Measurements from ENCODE around the gene SUPT6H. TPM values are rescaled to one million over a fixed set of nuclear protein-coding genes. Genes with fewer than 3 reads are reported as not detected.

SUPT6H gene
- total RNA-seq, 5 donors from 2014 or later (not counting 1 experiment from before 2014, with no cell fraction given), result 89.2 to 129 (median 95.7) TPM

DNA sequence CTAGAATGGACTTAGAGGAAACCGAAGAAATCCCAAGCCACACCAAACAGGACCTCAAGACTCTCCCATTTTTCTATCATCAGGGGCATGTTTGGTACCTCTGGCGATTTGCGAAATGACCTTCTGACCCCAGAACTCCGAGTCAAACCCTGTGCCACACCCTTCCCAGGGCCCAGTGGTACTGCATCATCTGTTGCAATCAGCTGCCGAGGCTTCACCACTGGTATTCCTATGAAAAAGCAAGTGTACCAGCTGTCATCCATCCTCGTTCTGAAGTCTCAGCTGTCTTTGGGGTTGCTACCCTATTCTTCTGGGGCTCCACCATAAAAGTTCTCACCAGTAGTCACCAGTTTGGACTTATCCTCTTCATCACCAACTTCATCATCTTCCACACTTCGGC is 45.7 kb upstream of the SUPT6H start:
- WGBS (ENCODE audit: insufficient coverage), result 94% methylated on average over 6 of the region's 7 CpGs
- H3K9me3 Mint-ChIP-seq, result no peaks in the 10 kb centered on the region
- no peaks in the 10 kb centered on the region for H3K27me3 Mint-ChIP-seq
- Histone ChIP-seq H3K9me3 (no peaks in the 10 kb centered on the region), H3K27ac (ENCODE audit: low read length) (no peak overlapping the region), H3K4me1 (ENCODE audit: control insufficient read depth in 1 of 2, extremely low read depth in 1 of 2, insufficient read depth in 2 of 2, low read length in 2 of 2) (no peaks in the 10 kb centered on the region), H3K4me3 (ENCODE audit: control insufficient read depth in 1 of 2, extremely low read depth in 1 of 2, low read length in 1 of 2) (no peak overlapping the region), H3K36me3 (ENCODE audit: control insufficient read depth in 2 of 2, extremely low read depth in 1 of 2, insufficient read depth in 1 of 2, low read length in 1 of 2) (peaks cover 27 to 72% of the 10 kb centered on the region in 2 donors), H3K27me3 (replicated peaks in 1 of 2; ENCODE audit: control insufficient read depth in 2 of 2, extremely low read depth in 1 of 2, insufficient read depth in 2 of 2, low read length in 1 of 2) (no peaks in the 10 kb centered on the region)
- H3K4me3 Mint-ChIP-seq, result no peak overlapping the region
- DNase-seq (no peak), ATAC-seq (replicated peaks in 1 of 4) (no peak)
- ChIA-PET CTCF (interaction anchor here in 1 of 2 donors (0.5 to 0.6 kb wide), 2 partner anchors 110 to 225 kb away, joined by 3 read pairs; partner anchors contain the start of gene TLCD1), POLR2A (interaction anchor here (0.6 kb wide), 2 partner anchors 20 to 63 kb away, joined by 3 read pairs; no protein-coding TSS in a partner anchor)
- H3K36me3 Mint-ChIP-seq, result peaks cover 51% of the 10 kb centered on the region
- no peak overlapping the region for H3K27ac Mint-ChIP-seq
- H3K4me1 Mint-ChIP-seq, result peaks cover 4 to 9% (median 8%) of the 10 kb centered on the region in 3 donors

DNA sequence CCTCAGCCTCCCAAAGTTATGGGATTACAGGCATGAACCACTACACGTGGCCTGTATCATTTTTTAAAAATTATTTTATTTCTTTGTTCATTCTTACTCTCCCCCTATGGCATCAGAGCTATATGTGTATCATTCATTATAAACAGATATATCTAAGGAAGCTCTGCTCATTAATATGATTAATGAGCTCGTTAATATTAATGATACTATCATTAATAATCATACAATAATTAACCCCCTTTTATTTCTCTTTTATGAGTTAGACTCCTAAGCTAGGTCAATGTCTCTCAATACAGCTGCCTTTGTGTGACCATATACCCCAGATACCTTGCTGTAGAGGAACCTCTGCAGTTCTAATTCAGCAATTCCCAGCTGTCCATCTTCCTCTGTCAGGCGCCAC is 43.5 kb upstream of the SUPT6H start:
- Histone ChIP-seq H3K9me3 (no peaks in the 10 kb centered on the region), H3K27ac (ENCODE audit: low read length) (no peak overlapping the region), H3K4me1 (ENCODE audit: control insufficient read depth in 1 of 2, extremely low read depth in 1 of 2, insufficient read depth in 2 of 2, low read length in 2 of 2) (no peaks in the 10 kb centered on the region), H3K27me3 (replicated peaks in 1 of 2; ENCODE audit: control insufficient read depth in 2 of 2, extremely low read depth in 1 of 2, insufficient read depth in 2 of 2, low read length in 1 of 2) (no peaks in the 10 kb centered on the region), H3K36me3 (ENCODE audit: control insufficient read depth in 2 of 2, extremely low read depth in 1 of 2, insufficient read depth in 1 of 2, low read length in 1 of 2) (peaks cover 27 to 91% of the 10 kb centered on the region in 2 donors), H3K4me3 (ENCODE audit: control insufficient read depth in 1 of 2, extremely low read depth in 1 of 2, low read length in 1 of 2) (no peak overlapping the region)
- no CpG with 5 or more reads among the region's 3 CpGs for WGBS (ENCODE audit: insufficient coverage)
- DNase-seq (no peak), ATAC-seq (replicated peaks in 1 of 4) (no peak)
- H3K27me3 Mint-ChIP-seq, result no peaks in the 10 kb centered on the region
- H3K27ac Mint-ChIP-seq, result no peak overlapping the region
- no peak overlapping the region for H3K4me3 Mint-ChIP-seq
- peaks cover 2 to 7% (median 3%) of the 10 kb centered on the region in 3 donors for H3K4me1 Mint-ChIP-seq
- CTCF ChIA-PET, result interaction anchor here in 1 of 2 donors (0.8 kb wide), 1 partner anchor 68 kb away, joined by 4 read pairs; no protein-coding TSS in a partner anchor
- peaks cover 68% of the 10 kb centered on the region for H3K36me3 Mint-ChIP-seq
- POLR2A ChIA-PET, result interaction anchor here in 1 of 2 donors (0.6 kb wide), 1 partner anchor 316 kb away, joined by 3 read pairs; no protein-coding TSS in a partner anchor
- no peaks in the 10 kb centered on the region for H3K9me3 Mint-ChIP-seq

DNA sequence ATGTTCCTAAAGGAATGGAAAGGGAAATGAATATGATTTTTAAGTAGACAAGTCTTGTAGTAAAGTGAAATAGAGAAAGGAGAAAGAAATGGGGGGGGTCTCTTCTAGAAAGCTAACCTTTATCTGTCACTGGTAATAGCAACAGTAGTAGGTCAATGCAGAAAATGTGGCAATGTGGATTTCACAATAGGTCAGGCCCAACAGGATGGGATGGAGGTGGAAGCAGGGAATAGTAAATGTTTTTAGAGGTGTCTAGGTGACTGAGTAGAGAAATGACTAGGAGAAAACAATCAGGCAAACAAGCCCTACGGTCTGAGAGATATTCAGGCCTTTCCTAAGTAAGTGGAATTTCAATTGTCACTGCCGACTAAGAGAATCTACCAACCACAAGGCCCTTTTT is 42.0 kb upstream of the SUPT6H start:
- no peak for ATAC-seq (replicated peaks in 1 of 4)
- Mint-ChIP-seq H3K9me3 (no peaks in the 10 kb centered on the region), H3K36me3 (peaks cover 72% of the 10 kb centered on the region), H3K4me3 (no peak overlapping the region), H3K27me3 (no peaks in the 10 kb centered on the region), H3K27ac (no peak overlapping the region), H3K4me1 (no peaks in the 10 kb centered on the region)
- ChIA-PET CTCF (no interaction called here), POLR2A (interaction anchor here in 1 of 2 donors (0.6 kb wide), 1 partner anchor 10 kb away, joined by 4 read pairs; no protein-coding TSS in a partner anchor)
- no peak for DNase-seq
- Histone ChIP-seq H3K9me3 (no peaks in the 10 kb centered on the region), H3K27me3 (replicated peaks in 1 of 2; ENCODE audit: control insufficient read depth in 2 of 2, extremely low read depth in 1 of 2, insufficient read depth in 2 of 2, low read length in 1 of 2) (no peaks in the 10 kb centered on the region), H3K36me3 (ENCODE audit: control insufficient read depth in 2 of 2, extremely low read depth in 1 of 2, insufficient read depth in 1 of 2, low read length in 1 of 2) (peaks cover 24 to 91% of the 10 kb centered on the region in 2 donors), H3K4me1 (ENCODE audit: control insufficient read depth in 1 of 2, extremely low read depth in 1 of 2, insufficient read depth in 2 of 2, low read length in 2 of 2) (no peaks in the 10 kb centered on the region), H3K27ac (ENCODE audit: low read length) (no peak overlapping the region), H3K4me3 (ENCODE audit: control insufficient read depth in 1 of 2, extremely low read depth in 1 of 2, low read length in 1 of 2) (no peak overlapping the region)
- WGBS (ENCODE audit: insufficient coverage), result 100% methylated on average over 1 of the region's 2 CpGs

DNA sequence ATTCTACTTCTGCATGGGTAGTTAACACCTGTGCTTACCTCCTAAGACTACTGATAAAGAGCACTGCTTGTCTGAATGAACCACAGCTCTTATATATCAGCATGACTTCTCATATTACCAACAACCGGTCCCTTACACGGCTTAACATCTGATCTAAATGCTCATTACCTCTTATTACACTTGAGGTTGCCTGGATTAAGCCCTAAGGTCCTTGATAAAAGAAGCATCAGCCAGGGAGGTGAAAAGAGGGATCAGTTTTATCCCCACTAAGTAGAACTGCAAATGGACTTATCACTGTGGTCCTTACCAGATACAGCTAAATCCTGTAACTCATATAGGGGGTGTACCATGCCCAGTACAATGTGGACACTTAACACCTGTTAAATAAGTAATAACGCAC is 39.8 kb upstream of the SUPT6H start:
- H3K4me1 ChIP-seq (ENCODE audit: control insufficient read depth in 1 of 2, extremely low read depth in 1 of 2, insufficient read depth in 2 of 2, low read length in 2 of 2), result no peaks in the 10 kb centered on the region
- Mint-ChIP-seq H3K36me3 (peaks cover 67% of the 10 kb centered on the region), H3K9me3 (no peaks in the 10 kb centered on the region), H3K4me1 (peaks cover 0 to 6% (median 0%) of the 10 kb centered on the region in 3 donors), H3K4me3 (no peak overlapping the region), H3K27me3 (no peaks in the 10 kb centered on the region), H3K27ac (no peak overlapping the region)
- no CpG with 5 or more reads among the region's 3 CpGs for WGBS (ENCODE audit: insufficient coverage)
- no peak overlapping the region for H3K4me3 ChIP-seq (ENCODE audit: control insufficient read depth in 1 of 2, extremely low read depth in 1 of 2, low read length in 1 of 2)
- no peak overlapping the region for H3K27ac ChIP-seq (ENCODE audit: low read length)
- DNase-seq (no peak), ATAC-seq (replicated peaks in 1 of 4) (no peak)
- no peaks in the 10 kb centered on the region for H3K27me3 ChIP-seq (replicated peaks in 1 of 2; ENCODE audit: control insufficient read depth in 2 of 2, extremely low read depth in 1 of 2, insufficient read depth in 2 of 2, low read length in 1 of 2)
- H3K9me3 ChIP-seq, result no peaks in the 10 kb centered on the region
- ChIA-PET CTCF (interaction anchor here in 1 of 2 donors (0.9 kb wide), 1 partner anchor 137 kb away, joined by 3 read pairs; no protein-coding TSS in a partner anchor), POLR2A (interaction anchor here in 1 of 2 donors (0.5 kb wide), 1 partner anchor 14 kb away, joined by 10 read pairs; no protein-coding TSS in a partner anchor)
- H3K36me3 ChIP-seq (ENCODE audit: control insufficient read depth in 2 of 2, extremely low read depth in 1 of 2, insufficient read depth in 1 of 2, low read length in 1 of 2), result peaks cover 19 to 81% of the 10 kb centered on the region in 2 donors

DNA sequence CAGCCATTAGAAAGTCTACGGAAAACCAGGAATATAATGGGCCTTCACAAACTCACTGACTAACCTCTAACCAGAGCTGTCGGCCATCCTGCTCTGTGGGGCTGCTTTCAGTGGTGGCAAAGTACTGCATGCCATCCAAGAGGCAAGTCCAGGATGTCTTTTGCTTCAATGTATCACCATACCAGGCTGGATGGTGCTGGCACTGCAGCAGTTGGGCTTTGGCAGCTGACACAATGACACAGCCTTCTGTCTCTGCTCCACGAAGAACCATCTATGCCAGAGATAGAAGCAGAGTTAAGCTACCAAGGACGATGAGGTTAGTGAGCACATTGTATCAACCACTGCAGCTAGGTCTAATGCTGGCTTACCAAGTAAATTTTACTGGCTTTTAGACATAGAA is 38.3 kb upstream of the SUPT6H start:
- H3K4me1 ChIP-seq (ENCODE audit: control insufficient read depth in 1 of 2, extremely low read depth in 1 of 2, insufficient read depth in 2 of 2, low read length in 2 of 2), result no peaks in the 10 kb centered on the region
- Mint-ChIP-seq H3K27ac (no peak overlapping the region), H3K9me3 (no peaks in the 10 kb centered on the region), H3K27me3 (no peaks in the 10 kb centered on the region), H3K4me1 (peaks cover 0 to 6% (median 0%) of the 10 kb centered on the region in 3 donors), H3K4me3 (no peak overlapping the region), H3K36me3 (peaks cover 70% of the 10 kb centered on the region)
- H3K27ac ChIP-seq (ENCODE audit: low read length), result no peak overlapping the region
- H3K4me3 ChIP-seq (ENCODE audit: control insufficient read depth in 1 of 2, extremely low read depth in 1 of 2, low read length in 1 of 2), result no peak overlapping the region
- ATAC-seq (replicated peaks in 1 of 4) (no peak), DNase-seq (no peak)
- no peaks in the 10 kb centered on the region for H3K27me3 ChIP-seq (replicated peaks in 1 of 2; ENCODE audit: control insufficient read depth in 2 of 2, extremely low read depth in 1 of 2, insufficient read depth in 2 of 2, low read length in 1 of 2)
- WGBS (ENCODE audit: insufficient coverage), result 100% methylated on average over 2 of the region's 4 CpGs
- ChIA-PET CTCF (interaction anchor here (0.5 to 0.7 kb wide), 2 partner anchors 59 to 129 kb away, joined by 3 to 5 read pairs; no protein-coding TSS in a partner anchor), POLR2A (interaction anchor here in 1 of 2 donors (0.6 kb wide), 1 partner anchor 23 kb away, joined by 4 read pairs; no protein-coding TSS in a partner anchor)
- no peaks in the 10 kb centered on the region for H3K9me3 ChIP-seq
- peaks cover 23 to 84% of the 10 kb centered on the region in 2 donors for H3K36me3 ChIP-seq (ENCODE audit: control insufficient read depth in 2 of 2, extremely low read depth in 1 of 2, insufficient read depth in 1 of 2, low read length in 1 of 2)

DNA sequence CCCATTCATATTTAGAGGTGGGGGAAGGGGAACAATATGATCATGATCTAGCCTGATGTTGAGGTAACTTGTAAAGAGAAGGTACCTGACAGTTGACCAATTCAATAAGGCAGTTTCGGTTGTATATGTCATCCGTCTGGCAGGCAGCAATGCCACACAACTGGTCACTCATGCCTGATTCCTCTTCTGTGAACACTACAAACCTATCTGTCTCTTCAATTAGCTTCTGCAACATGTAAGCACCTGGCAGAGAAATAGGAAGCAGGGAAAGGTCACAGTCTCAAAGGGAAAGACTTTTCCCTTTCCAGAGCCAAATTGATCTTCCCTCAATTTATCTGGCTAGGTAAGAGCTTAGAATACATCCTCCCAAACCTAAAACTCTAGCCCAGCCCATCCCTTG is 37.9 kb upstream of the SUPT6H start:
- WGBS (ENCODE audit: insufficient coverage), result 90% methylated on average over 2 of the region's 2 CpGs
- Mint-ChIP-seq H3K4me3 (no peak overlapping the region), H3K27me3 (no peaks in the 10 kb centered on the region), H3K27ac (no peak overlapping the region), H3K36me3 (peaks cover 69% of the 10 kb centered on the region), H3K9me3 (no peaks in the 10 kb centered on the region), H3K4me1 (peaks cover 0 to 6% (median 0%) of the 10 kb centered on the region in 3 donors)
- Histone ChIP-seq H3K36me3 (ENCODE audit: control insufficient read depth in 2 of 2, extremely low read depth in 1 of 2, insufficient read depth in 1 of 2, low read length in 1 of 2) (peaks cover 23 to 81% of the 10 kb centered on the region in 2 donors), H3K9me3 (no peaks in the 10 kb centered on the region), H3K4me1 (ENCODE audit: control insufficient read depth in 1 of 2, extremely low read depth in 1 of 2, insufficient read depth in 2 of 2, low read length in 2 of 2) (no peaks in the 10 kb centered on the region), H3K27ac (ENCODE audit: low read length) (no peak overlapping the region), H3K27me3 (replicated peaks in 1 of 2; ENCODE audit: control insufficient read depth in 2 of 2, extremely low read depth in 1 of 2, insufficient read depth in 2 of 2, low read length in 1 of 2) (no peaks in the 10 kb centered on the region), H3K4me3 (ENCODE audit: control insufficient read depth in 1 of 2, extremely low read depth in 1 of 2, low read length in 1 of 2) (no peak overlapping the region)
- POLR2A ChIA-PET, result no interaction called here
- CTCF ChIA-PET, result no interaction called here
- DNase-seq (no peak), ATAC-seq (replicated peaks in 1 of 4) (no peak)
